ENCODE data around the gene RDH16. TPM values are rescaled to one million over a fixed set of nuclear protein-coding genes. Genes with fewer than 3 reads are reported as not detected.
"Not testable (repeated sequence)": the region's sequence is repeated elsewhere in the genome, so short reads cannot be mapped to it uniquely, and the experiment has no call there.

The RDH16 gene
- total and polyA plus RNA-seq, 3 experiments from 2014 or later = 0.13 to 0.31 (median 0.20) TPM

DNA sequence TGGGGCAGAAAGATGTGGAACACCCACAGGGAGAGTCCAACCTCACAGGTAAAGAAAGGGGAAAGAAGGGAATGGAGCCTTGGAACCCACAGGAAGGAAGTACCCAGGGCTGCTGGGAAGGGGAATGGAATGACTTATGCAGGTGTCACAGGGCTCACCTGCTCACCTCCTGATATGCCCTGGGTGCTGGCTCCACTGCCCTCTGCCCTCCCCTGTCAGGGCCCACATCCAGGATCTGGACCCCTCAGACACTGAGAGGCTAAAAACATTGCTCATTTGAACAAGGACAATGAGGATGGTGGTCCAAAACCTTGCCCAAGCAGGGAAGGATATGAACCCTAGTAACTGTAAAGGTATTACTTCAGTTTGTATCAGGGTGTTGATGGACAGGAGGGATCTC is 29.6 kb upstream of the RDH16 start:
- Histone ChIP-seq H3K27ac (ENCODE audit: low read depth, low read length) (no peak overlapping the region), H3K36me3 (ENCODE audit: insufficient read depth, low read length) (no peaks in the 10 kb centered on the region), H3K4me1 (ENCODE audit: insufficient read depth, low read length) (peaks cover 9% of the 10 kb centered on the region), H3K4me3 (ENCODE audit: low read length) (no peak overlapping the region), H3K27me3 (ENCODE audit: insufficient read depth, low read length, poor library complexity, severe bottlenecking) (no peaks in the 10 kb centered on the region), H3K9me3 (ENCODE audit: low read length) (no peaks in the 10 kb centered on the region)
- no peak for DNase-seq
- H3K4me3 Mint-ChIP-seq = peak overlapping the region in 1 of 7 donors; percentile 34
- no peaks in the 10 kb centered on the region for H3K9me3 Mint-ChIP-seq
- ChIA-PET CTCF (interaction anchor here (1.0 to 3.8 kb wide), 8 partner anchors 10 to 483 kb away, joined by 3 to 23 read pairs (median 6); no protein-coding TSS in a partner anchor), POLR2A (no interaction called here)
- H3K4me1 Mint-ChIP-seq = peaks cover 5 to 8% (median 6%) of the 10 kb centered on the region in 3 donors
- H3K27me3 Mint-ChIP-seq = peaks cover 0 to 3% of the 10 kb centered on the region in 2 donors
- H3K36me3 Mint-ChIP-seq = no peaks in the 10 kb centered on the region
- no peak overlapping the region for H3K27ac Mint-ChIP-seq

DNA sequence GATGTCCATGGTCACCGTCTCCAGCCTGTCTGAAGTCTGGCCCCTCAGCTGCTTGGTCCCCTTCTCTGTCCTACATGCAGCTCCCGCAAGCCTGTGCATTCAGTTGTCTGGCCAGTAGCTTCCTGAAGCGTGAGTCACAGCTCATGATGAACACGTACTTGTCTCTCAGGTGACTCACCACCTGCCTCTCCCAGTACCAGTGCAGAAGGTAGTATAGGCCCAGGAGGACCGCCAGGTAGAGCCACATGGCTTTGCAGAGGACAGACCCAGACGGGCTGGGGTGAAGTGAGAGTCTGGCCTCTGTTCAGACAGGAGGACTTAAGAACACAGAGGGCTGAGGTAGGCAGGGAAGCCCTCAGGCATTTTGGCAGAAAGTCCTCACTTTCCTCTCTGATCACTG is 28.3 kb upstream of the RDH16 start:
- H3K27me3 Mint-ChIP-seq; H3K4me3 Mint-ChIP-seq; H3K36me3 ChIP-seq (ENCODE audit: insufficient read depth, low read length); POLR2A ChIA-PET; H3K4me3 ChIP-seq (ENCODE audit: low read length); H3K27me3 ChIP-seq (ENCODE audit: insufficient read depth, low read length, poor library complexity, severe bottlenecking); H3K36me3 Mint-ChIP-seq; DNase-seq; H3K4me1 ChIP-seq (ENCODE audit: insufficient read depth, low read length); H3K9me3 ChIP-seq (ENCODE audit: low read length); H3K27ac ChIP-seq (ENCODE audit: low read depth, low read length); H3K9me3 Mint-ChIP-seq; H3K4me1 Mint-ChIP-seq: not testable (repeated sequence)
- peak overlapping the region in 2 of 8 donors; percentile 8 to 58 for H3K27ac Mint-ChIP-seq
- CTCF ChIA-PET = interaction anchor here (1.4 to 3.8 kb wide), 2 partner anchors 15 to 17 kb away, joined by 3 to 23 read pairs; no protein-coding TSS in a partner anchor

DNA sequence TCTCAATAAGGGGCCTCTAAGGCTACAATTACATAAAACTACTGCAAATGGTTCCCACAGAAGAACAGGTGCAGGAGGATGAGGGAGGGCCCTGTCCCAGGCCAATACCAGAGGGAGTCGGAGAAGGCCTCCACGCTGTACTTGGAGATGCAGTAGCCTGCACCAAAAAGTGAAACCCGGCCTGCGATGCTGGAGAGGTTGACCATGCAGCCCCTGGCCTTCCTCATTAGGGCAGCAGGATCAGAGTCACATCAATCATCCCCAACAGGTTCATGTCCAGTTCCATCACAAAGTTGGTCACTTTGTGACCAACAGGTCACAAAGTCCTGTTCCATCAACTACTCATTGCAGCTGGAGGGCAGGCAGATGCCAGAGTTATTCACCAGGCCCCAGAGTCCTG is 26.0 kb upstream of the RDH16 start:
- peaks cover 0 to 1% of the 10 kb centered on the region in 2 donors for H3K27me3 Mint-ChIP-seq
- Histone ChIP-seq H3K27ac (ENCODE audit: low read depth, low read length) (no peak overlapping the region), H3K27me3 (ENCODE audit: insufficient read depth, low read length, poor library complexity, severe bottlenecking) (no peaks in the 10 kb centered on the region), H3K4me1 (ENCODE audit: insufficient read depth, low read length) (peaks cover 9% of the 10 kb centered on the region), H3K9me3 (ENCODE audit: low read length) (no peaks in the 10 kb centered on the region), H3K4me3 (ENCODE audit: low read length) (no peak overlapping the region), H3K36me3 (ENCODE audit: insufficient read depth, low read length) (no peaks in the 10 kb centered on the region)
- POLR2A ChIA-PET = no interaction called here
- H3K36me3 Mint-ChIP-seq = peaks cover 0 to 3% (median 0%) of the 10 kb centered on the region in 3 donors
- no peaks in the 10 kb centered on the region for H3K9me3 Mint-ChIP-seq
- DNase-seq = no peak
- H3K4me1 Mint-ChIP-seq = peaks cover 5 to 8% (median 6%) of the 10 kb centered on the region in 3 donors
- CTCF ChIA-PET = no interaction called here
- H3K4me3 Mint-ChIP-seq = no peak overlapping the region
- H3K27ac Mint-ChIP-seq = no peak overlapping the region

DNA sequence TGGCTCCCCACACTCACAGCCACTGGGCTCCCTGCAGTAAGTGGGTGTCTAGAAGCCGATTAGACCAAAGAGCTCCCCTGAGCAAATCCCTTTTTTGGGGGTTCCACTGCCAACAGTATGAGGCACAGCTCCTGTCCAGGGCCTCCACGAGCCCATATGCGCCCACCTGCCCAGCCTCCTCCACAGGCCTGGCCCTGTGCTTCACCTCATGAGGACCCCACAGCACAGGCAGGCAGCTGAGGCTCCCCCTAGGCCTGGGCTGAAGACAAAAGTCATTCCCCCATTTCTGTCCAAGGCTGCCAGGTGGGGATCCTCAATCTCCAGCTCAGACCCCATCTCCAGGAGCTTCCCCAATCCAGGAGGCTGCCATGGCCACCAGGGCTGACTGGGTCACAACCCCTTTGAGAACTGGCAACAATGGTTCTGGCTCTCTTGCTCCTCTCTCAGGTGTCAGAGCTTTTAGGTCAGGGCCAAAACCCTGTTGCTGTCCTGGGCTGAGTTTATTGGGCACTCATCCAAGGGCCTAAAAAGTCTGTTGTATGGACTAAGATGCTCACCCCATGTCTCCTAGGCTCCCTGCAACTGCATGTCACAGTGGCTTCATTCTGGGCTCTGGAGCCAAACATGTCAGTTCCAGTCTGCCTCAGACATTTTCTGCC is 25.3 kb upstream of the RDH16 start:
- H3K4me1 Mint-ChIP-seq; H3K36me3 Mint-ChIP-seq; H3K4me3 Mint-ChIP-seq; H3K9me3 Mint-ChIP-seq; DNase-seq; H3K27ac ChIP-seq (ENCODE audit: low read depth, low read length); H3K27me3 ChIP-seq (ENCODE audit: insufficient read depth, low read length, poor library complexity, severe bottlenecking); H3K27me3 Mint-ChIP-seq; POLR2A ChIA-PET; H3K4me1 ChIP-seq (ENCODE audit: insufficient read depth, low read length); H3K27ac Mint-ChIP-seq; CTCF ChIA-PET; H3K9me3 ChIP-seq (ENCODE audit: low read length); H3K36me3 ChIP-seq (ENCODE audit: insufficient read depth, low read length); H3K4me3 ChIP-seq (ENCODE audit: low read length): not testable (repeated sequence)

DNA sequence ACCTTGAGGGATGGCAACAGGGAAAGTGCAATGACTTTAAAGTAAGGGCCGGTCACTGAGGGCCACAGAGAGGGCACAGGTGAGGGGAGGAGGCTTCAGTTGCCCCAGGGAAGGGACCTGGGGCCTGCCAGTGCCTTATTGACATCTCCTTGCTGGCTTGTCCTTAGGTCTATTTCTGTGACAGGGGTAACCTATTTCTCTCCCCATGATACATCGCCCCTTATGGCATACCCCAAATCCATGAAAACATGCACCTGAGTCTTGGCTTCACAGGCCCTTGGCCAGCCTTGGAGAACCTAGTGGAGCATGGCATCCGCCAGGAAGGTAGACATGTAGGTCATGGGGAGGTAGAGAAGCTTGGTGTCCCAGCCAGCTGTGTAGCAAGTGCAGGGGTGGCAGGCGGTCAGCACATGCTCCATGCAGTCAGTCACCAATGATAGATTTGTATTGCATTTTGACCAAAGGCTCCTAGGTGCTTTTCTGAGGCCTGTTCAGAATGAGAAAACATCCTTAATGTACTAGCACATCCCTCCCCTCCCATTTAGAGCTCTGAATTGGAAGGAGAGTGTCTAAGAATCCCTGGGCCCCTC is 23.6 kb upstream of the RDH16 start:
- no peak overlapping the region for H3K27ac Mint-ChIP-seq
- CTCF ChIA-PET = no interaction called here
- H3K9me3 Mint-ChIP-seq = peaks cover 0 to 3% (median 0%) of the 10 kb centered on the region in 5 donors
- no peaks in the 10 kb centered on the region for H3K4me1 Mint-ChIP-seq
- Histone ChIP-seq H3K36me3 (ENCODE audit: insufficient read depth, low read length) (no peaks in the 10 kb centered on the region), H3K4me1 (ENCODE audit: insufficient read depth, low read length) (no peaks in the 10 kb centered on the region), H3K27me3 (ENCODE audit: insufficient read depth, low read length, poor library complexity, severe bottlenecking) (no peaks in the 10 kb centered on the region), H3K27ac (ENCODE audit: low read depth, low read length) (no peak overlapping the region), H3K4me3 (ENCODE audit: low read length) (no peak overlapping the region), H3K9me3 (ENCODE audit: low read length) (no peaks in the 10 kb centered on the region)
- H3K27me3 Mint-ChIP-seq = peaks cover 0 to under 1% of the 10 kb centered on the region in 2 donors
- peaks cover 0 to 3% (median 0%) of the 10 kb centered on the region in 3 donors for H3K36me3 Mint-ChIP-seq
- H3K4me3 Mint-ChIP-seq = no peak overlapping the region
- POLR2A ChIA-PET = no interaction called here
- no peak for DNase-seq

DNA sequence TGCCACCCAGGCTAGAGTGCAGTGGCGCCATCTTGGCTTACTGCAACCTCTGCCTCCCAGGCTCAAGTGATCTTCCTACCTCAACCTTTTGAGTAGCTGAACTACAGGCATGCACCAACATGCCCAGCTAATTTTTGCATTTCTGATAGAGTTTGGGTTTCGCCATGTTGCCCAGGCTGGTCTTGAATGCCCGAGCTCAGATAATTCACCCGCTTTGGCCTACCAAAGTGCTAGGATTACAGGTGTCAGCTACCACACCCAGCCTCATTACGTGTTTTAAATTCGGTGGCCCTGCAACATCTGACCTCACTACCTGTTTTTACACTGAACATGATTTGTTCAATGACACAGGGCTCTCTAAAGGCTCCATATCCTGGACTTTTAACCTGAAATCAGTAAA is 22.9 kb upstream of the RDH16 start:
- no peaks in the 10 kb centered on the region for H3K36me3 ChIP-seq (ENCODE audit: insufficient read depth, low read length)
- H3K27ac Mint-ChIP-seq = no peak overlapping the region
- POLR2A ChIA-PET = no interaction called here
- no peak overlapping the region for H3K4me3 ChIP-seq (ENCODE audit: low read length)
- no peaks in the 10 kb centered on the region for H3K9me3 ChIP-seq (ENCODE audit: low read length)
- H3K36me3 Mint-ChIP-seq = peaks cover 0 to 3% (median 0%) of the 10 kb centered on the region in 3 donors
- H3K27me3 ChIP-seq (ENCODE audit: insufficient read depth, low read length, poor library complexity, severe bottlenecking) = no peaks in the 10 kb centered on the region
- H3K27me3 Mint-ChIP-seq = no peaks in the 10 kb centered on the region
- CTCF ChIA-PET = no interaction called here
- DNase-seq = no peak
- H3K4me1 Mint-ChIP-seq = no peaks in the 10 kb centered on the region
- no peak overlapping the region for H3K27ac ChIP-seq (ENCODE audit: low read depth, low read length)
- no peak overlapping the region for H3K4me3 Mint-ChIP-seq
- H3K4me1 ChIP-seq (ENCODE audit: insufficient read depth, low read length) = no peaks in the 10 kb centered on the region
- H3K9me3 Mint-ChIP-seq = peaks cover 0 to 3% (median 0%) of the 10 kb centered on the region in 5 donors

DNA sequence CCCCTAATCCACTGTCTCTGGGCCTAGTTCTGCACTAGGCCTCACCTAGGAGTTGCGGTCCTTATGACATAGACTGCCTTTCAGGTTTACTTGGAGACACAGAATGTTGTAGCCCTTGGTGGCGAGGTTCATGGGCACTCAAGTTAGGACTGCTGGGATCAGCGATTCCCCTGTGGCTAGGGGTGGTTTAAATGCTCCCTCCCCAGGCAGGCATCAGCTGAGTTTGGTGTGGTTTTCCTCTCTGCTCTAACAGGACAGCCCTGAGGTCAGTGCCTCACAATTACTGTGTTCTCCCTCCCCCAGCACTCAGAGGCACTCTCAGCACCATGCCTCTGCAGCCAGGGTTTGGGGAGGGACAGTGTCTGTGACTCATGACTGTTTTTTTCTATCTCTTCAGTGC is 22.2 kb upstream of the RDH16 start:
- H3K9me3 ChIP-seq (ENCODE audit: low read length) = no peaks in the 10 kb centered on the region
- H3K36me3 ChIP-seq (ENCODE audit: insufficient read depth, low read length) = no peaks in the 10 kb centered on the region
- H3K4me1 Mint-ChIP-seq = no peaks in the 10 kb centered on the region
- H3K4me1 ChIP-seq (ENCODE audit: insufficient read depth, low read length) = no peaks in the 10 kb centered on the region
- H3K36me3 Mint-ChIP-seq = peaks cover 0 to 3% (median 0%) of the 10 kb centered on the region in 3 donors
- no peaks in the 10 kb centered on the region for H3K27me3 Mint-ChIP-seq
- H3K4me3 ChIP-seq (ENCODE audit: low read length) = no peak overlapping the region
- no peak for DNase-seq
- no peaks in the 10 kb centered on the region for H3K27me3 ChIP-seq (ENCODE audit: insufficient read depth, low read length, poor library complexity, severe bottlenecking)
- H3K27ac Mint-ChIP-seq = no peak overlapping the region
- H3K27ac ChIP-seq (ENCODE audit: low read depth, low read length) = no peak overlapping the region
- ChIA-PET POLR2A (no interaction called here), CTCF (no interaction called here)
- H3K4me3 Mint-ChIP-seq = no peak overlapping the region
- peaks cover 0 to 3% (median 0%) of the 10 kb centered on the region in 5 donors for H3K9me3 Mint-ChIP-seq

DNA sequence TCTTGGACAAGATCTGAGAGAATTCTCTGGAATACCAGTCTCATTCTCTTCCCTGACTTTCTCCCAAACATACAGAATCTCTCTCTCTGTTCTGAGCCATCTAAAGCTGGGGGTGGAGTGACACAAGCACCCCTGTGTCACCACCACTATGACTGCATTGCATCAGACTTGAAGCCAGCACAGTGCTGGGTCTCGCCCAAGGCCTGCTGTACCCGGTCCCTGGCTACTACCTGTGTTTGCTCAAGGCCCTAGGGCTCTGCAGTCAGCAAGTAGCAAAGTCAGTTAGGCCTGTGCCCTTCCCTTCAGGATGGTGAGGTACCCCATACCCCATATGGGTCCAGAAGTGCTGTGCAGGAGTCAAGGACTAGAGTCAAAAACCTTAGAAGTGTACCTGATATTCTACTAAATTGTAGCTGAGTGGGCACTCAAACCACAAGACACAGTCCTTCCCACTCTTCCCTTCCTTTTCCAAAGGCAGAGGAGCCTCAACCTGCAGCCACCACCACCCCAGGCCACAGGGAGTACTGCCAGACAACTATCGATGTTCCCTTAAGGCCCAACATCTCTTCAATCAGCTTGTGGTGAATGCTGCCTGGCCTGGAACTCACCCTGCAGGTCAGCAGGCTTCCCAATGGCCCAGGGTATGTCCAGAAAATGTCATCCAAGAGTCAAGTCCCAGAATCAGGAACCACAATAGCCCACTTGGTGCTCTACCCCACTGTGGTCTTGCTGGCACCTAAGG is 21.2 kb upstream of the RDH16 start:
- no peak for DNase-seq
- H3K27ac ChIP-seq (ENCODE audit: low read depth, low read length) = no peak overlapping the region
- H3K4me3 ChIP-seq (ENCODE audit: low read length) = no peak overlapping the region
- H3K36me3 Mint-ChIP-seq = peaks cover 0 to 3% (median 0%) of the 10 kb centered on the region in 3 donors
- H3K27me3 ChIP-seq (ENCODE audit: insufficient read depth, low read length, poor library complexity, severe bottlenecking) = no peaks in the 10 kb centered on the region
- H3K9me3 Mint-ChIP-seq = peaks cover 0 to 3% (median 0%) of the 10 kb centered on the region in 5 donors
- ChIA-PET CTCF (no interaction called here), POLR2A (no interaction called here)
- no peaks in the 10 kb centered on the region for H3K4me1 Mint-ChIP-seq
- no peaks in the 10 kb centered on the region for H3K4me1 ChIP-seq (ENCODE audit: insufficient read depth, low read length)
- H3K27me3 Mint-ChIP-seq = no peaks in the 10 kb centered on the region
- no peaks in the 10 kb centered on the region for H3K36me3 ChIP-seq (ENCODE audit: insufficient read depth, low read length)
- no peaks in the 10 kb centered on the region for H3K9me3 ChIP-seq (ENCODE audit: low read length)
- H3K4me3 Mint-ChIP-seq = no peak overlapping the region
- peak overlapping the region in 2 of 8 donors; percentile 33 to 77 for H3K27ac Mint-ChIP-seq
